Embryonic facial prominence (tissue), 1 donor: Measurements from ENCODE around the gene GNAS.

ENCODE experiments used
- DNase-seq: peaks from one replicate; pipeline ENCODE4 v3.0.0-alpha.2; 2016; ENCODE audit errors: extremely low spot score

GNAS gene

DNA sequence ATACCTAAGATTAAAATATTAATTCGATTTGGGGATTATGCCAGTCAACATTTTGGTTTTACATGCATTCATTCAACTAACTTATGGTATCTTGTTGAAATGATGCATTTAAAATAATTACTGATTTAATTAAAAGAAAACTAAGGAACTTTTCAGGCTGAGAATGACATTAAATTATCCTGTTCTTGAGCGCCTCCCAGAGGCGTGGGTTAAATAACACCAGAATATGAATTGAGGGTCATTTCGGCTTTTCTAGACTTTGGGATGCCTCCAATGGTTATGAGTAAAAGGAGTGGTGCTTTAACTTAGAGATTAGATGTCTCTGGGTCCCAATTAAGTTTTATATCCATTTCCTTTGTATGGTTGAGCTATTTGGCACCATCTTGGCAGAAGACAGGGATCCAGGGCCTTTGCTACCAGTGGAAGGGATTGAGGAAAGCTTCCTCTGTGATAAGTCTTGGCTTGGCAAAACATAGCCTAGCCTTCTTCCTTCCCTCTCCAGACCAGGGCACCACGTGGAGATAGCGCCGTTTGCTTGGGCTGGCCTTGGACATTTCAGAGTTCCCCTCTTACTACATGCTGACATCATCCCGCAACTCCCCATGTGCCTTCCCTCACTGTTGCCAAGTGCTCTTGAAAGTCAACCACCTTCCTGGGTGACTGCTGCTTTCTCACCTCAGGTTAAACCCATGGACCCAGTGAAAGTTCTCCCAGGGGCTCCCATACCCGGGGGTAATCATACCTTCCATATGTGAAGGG lies 28.7 kb downstream of the GNAS start:
- DNase-seq = no peak

DNA sequence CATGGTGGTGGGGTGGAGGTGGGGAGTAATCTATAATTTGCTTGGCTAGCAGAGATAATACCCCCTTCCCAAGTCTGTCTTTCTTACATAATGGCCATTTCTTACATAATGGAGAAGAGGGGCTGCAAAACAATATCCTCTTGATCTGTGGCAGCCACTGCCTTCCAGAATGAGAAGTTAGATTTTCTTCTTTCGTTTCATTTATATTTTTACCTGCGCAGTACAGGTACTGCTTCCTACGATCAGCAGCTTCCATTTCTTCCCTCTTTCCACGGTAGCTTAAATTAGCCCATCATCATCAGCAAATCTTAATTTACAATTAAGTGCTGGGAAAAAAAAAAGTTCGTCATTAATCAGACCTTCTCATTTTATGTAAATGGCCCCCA lies 30.2 kb downstream of the GNAS start:
- no peak for DNase-seq

DNA sequence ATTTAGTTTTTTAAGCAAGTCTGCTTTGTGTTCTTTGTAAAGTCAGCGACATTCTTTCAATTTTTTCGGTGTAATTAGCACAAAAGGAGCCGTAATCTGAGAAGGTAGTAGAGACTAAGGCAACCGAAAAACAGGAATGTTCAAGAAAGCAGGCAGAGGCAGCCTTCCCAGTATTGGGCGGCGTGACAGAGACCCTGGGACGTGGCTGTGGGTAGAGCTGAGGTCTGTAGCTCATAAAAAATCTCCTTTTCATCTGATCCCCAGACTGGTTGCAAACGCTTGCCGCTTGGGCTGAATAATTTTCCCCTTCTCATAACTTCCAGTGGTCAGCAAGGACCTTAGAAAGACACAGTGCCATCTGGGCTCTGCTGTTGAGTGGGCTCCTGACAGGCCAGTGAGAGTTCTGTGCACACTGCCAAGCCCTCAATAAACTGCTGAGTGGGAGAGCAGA lies 30.8 kb downstream of the GNAS start:
- DNase-seq = peak; percentile 60

DNA sequence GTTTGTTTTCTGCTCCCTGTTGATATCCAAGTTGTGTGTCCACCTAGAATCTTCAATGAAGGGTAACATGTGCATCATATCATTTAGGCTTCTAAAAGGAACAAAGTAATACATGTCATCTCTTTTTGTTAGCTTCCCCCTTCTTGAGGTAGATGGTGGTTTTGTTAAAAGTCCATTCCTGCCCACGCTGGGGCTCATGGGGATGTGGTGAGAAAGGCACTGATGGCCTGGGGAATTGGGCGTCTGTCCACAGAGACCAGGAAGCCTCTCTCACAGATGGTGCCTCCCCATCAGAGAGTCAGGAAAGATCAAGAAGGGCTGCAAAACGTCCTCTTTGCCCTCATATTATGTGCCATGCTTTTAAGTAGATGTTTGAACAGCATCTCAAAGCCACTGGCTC lies 32.5 kb downstream of the GNAS start:
- DNase-seq = no peak

DNA sequence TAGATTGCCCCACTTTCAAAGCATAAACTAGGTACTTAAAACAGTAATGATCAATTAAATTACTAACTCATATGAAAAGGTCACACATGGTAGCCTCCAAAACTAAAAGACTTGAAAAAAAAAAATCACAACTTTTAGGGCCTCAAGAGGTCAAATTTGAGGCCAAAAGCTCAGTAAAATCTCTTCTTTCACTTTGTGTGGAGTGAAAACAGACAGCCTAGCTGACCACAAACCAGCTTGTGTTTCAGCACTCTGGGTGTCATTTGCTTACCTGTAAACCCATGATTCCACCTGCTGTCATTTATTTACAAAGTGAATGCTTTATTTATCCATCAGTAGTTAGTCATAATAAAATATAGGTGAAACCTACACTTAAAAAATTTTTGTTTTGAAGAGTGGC lies 34.0 kb downstream of the GNAS start:
- DNase-seq = no peak

DNA sequence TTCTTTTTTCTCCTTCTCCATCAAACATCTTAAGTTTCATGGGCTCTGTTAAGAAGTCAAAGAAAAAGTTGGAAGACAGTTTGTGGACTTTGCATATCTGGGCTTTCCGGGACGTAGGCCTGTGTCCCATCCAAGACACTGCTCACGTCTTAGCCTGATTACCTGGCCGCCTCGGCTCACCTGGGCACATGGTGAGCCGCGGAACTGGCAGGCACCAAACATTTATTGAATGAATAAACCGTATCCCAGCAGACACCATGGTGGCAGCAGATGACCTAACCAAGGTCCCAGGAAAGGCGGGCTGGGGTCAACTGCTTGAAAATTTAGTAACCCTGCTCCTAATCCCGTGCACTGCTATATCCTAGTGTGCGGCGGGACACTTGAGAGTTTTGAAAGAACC lies 35.6 kb downstream of the GNAS start:
- DNase-seq = no peak

DNA sequence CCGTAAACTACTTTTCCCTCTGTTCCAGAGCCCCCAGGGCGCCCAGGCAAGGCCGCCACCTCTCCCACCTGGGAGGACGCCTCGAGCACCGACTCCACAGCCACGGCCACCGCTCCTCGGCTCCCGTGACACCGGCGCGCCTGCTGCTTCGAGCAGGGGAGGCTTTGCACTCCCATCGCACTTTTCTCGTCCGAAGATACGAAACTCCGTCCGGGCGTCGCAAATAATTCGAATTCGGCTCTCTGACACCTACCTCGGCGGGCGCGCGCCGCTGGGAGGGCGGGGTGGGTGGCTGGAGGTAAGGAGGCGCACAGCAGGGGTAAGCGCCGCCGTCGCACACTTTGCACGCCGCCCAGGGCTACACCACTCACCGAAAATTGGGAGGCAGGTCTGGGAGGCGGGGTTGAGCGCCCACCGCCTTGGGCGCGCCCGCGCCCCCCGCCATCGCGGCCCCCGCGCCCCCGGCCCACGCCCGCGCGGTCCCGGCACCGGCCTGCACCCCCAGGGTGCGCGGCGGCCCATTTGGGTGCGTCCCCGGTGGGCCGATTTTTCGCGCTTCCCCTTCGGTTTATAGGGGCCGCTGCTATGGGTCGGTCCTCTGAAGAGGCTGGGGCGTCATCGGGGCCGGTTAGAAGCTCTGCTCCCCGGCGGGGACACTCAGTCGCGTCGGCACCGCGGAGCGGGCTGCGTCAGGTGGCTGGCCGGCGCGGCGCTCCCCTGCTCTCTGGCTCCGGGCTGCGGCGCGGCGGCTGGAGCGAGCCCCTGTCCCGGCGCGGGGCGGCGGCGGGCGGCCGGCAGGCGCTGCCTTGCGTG lies 36.2 kb downstream of the GNAS start:
- DNase-seq = peak; percentile 61

DNA sequence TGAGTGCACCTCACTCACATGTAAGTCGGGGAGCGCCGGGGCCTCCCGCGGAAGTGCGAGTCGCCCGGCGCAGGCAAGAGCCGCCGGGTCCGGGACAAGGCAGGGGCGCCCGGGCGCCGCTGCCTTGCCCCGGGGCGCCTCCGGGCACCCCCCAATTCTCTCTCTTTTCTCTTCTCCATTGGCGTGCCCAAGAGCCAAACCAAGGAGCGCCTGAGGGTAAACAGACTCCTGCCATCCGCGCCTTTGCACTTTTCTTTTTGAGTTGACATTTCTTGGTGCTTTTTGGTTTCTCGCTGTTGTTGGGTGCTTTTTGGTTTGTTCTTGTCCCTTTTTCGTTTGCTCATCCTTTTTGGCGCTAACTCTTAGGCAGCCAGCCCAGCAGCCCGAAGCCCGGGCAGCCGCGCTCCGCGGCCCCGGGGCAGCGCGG lies 36.8 kb downstream of the GNAS start:
- DNase-seq = no peak

DNA sequence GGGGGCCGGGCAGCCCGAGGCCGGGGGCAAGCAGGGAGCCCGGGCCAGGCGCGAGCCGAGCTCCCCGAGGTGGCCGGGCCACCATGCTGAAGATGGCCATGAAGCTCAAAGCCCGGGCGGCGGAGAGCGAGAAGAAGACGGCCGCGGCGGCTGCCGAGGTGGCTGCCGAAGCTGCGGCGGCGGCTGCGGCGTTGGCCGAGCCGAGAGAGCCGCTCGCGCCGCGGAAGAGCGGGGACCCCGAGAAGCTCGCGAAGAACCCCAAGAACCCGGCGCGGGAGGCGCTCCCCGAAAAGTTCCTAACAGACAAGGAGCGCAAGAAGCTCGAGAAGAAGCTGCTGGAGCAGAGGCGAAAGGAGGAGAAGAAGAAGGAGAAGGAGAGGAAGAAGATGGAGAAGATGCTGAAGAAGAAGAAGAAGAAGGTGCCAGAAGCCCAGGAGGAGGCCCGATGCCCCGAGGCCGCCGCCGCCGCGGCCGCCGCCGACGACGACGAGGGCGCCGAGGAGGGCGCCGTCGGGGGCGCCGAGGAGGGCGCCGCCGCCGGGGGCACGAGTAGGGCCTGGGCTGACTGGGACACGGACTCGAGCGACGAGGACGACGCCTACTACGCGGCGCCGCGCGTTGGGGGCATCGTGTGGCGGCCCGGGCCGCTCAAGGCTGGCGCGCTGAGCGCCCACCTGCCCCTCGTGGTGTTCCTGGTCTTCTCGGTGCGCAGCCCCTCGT lies 37.4 kb downstream of the GNAS start:
- no peak for DNase-seq

DNA sequence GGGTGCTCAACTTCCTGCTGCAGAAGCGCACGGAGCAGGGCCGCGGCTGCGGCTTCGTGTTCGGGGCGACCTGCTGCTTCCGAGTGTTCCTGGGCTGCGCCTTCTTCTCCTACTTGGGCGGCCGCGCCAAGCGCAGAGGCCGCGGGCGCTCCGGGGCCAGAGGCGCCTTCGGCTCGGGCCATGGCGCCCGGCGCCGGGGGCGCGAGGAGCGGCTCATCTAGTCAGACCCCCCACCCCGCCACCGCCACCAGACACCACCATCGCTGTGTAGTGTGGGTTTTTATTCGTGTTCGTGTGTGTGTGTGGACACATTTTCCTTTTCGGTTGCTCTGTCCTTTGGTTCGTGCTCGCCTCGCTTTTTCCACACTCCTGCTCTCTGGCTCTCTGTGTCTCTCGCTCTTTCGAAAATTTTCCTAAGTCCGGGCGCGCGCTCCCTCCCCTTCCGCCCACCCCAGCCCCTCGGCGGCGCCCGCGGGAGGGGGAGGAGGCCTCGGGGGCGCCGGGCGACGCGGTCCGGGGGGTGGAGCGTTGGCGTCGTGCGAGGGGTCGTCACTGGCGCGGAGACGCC lies 38.1 kb downstream of the GNAS start:
- DNase-seq = no peak

DNA sequence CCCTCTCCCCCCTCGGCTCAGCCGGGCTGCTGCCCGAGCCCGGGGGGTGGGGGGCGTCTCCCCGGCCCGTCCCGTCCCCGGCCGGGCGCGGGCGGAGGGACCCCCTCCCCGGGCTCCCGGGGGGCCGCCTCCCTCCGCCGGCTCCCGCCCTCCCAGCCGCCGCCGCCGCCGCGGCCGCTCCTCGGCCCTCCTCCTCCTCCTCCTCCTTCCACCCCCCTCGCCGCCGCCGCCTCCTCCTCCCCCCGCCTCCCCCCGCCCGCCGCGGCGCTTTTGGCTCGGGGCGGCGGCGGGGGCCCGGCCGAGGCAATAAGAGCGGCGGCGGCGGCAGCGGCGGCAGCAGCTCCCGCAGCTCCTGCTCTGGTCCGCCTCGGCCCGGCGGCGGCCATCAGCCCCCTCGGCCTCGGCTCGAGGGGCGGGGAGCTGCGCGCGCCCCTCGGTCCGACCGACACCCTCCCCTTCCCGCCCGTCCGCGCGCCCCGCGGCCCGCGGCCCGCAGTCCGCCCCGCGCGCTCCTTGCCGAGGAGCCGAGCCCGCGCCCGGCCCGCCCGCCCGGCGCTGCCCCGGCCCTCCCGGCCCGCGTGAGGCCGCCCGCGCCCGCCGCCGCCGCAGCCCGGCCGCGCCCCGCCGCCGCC lies 38.7 kb downstream of the GNAS start:
- peak; percentile 81 for DNase-seq

DNA sequence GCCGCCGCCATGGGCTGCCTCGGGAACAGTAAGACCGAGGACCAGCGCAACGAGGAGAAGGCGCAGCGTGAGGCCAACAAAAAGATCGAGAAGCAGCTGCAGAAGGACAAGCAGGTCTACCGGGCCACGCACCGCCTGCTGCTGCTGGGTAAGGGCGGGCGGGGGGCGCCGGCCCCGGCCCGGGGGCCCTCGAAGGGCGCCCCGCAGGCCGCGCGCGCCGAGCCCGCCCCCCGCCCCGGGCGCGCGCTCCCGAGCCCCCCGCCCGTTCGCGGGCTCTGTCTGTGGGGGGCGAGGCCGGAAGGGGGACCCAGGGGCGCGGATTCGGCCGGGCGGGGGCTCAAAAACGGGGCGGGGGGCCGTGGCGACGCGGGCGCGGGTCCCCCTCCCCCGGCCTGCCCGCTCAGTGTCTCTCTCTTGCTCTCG lies 39.2 kb downstream of the GNAS start:
- peak; percentile 62 for DNase-seq

DNA sequence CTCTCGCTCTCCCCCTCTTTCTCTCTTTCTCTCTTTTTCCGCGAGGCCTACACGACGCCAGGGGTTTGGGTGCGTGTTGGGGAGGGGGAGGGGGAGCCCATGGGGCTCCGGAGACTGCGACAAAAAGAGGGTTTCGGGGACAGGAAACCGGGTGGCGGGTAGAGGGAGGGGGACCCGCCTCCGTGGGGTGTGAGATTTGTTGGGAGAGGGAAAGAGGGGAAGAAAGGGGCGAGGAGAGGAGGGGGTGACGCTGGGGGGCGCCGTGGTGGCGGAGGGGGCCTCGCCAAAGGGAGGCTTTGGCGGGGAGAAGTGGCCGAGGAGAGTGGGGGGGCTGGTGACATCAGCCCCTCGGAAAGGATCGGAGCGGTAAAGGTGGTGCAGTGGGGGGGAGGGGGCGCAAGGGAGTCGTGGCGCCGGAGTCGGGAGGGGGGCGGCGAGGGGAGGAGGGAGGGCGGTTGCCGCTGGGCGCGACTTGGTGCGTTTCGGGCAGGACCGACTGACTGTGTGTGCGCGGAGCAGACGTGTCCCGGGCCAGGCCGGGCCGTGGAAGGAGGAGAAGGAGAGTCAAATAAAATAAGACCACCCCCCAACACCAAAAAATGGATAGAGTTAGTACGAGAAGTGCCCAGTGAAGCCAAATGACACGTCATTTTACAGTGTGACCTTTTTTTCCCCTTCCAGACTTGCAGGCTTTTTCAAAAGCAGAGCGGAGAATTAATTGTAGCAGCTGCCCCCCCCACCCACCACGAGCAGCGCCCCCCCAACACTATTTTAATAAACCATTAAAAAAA lies 39.8 kb downstream of the GNAS start:
- peak; percentile 70 for DNase-seq

DNA sequence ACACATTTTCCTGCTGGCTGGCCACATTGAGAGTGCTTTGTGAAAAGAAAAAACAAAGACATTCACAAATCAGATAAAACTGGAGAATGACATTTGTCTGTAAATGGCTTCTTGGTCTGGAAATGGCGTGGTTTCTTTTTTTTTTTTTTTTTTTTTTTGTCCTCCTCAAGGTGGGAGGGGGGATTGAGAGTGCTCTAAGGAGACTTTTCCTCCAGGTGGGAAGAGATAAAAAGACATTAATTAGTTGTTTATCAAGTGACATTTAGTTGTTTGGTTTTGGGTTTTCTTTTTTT lies 40.4 kb downstream of the GNAS start:
- no peak for DNase-seq

DNA sequence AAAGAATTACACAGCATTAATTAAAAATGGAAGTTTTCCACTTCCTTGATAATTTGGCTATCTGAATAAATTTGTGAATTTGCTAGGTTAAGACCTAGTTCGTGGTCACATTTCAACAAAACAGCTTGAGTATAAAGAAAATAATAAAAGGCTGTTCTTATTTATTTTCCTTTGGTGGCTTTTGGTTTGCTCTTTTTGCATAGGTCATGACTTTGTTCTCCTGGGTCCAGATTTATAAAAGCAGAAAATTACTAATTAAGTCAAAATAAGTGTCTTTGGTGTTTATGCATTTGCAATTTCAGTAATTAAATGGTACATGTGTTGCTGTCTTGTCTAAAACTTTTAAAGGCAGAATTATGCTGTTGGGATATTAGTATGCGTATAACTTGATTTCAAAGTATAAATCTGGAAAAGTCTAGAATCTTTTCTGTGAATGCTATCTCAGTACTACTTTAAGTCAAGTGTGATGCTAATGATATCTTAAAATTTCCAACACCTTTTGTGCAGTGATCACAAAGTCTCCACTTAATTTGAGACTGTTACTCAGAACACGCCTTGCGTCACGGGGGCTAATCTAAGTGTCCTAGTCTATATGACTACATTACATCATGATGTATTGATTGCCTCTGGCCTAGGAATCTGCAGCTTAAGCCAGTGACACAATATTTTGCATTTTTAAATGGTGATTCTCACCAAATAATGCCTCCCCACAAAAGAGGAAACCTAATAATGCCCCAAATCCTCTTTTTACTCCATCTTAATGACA lies 41.0 kb downstream of the GNAS start:
- no peak for DNase-seq

DNA sequence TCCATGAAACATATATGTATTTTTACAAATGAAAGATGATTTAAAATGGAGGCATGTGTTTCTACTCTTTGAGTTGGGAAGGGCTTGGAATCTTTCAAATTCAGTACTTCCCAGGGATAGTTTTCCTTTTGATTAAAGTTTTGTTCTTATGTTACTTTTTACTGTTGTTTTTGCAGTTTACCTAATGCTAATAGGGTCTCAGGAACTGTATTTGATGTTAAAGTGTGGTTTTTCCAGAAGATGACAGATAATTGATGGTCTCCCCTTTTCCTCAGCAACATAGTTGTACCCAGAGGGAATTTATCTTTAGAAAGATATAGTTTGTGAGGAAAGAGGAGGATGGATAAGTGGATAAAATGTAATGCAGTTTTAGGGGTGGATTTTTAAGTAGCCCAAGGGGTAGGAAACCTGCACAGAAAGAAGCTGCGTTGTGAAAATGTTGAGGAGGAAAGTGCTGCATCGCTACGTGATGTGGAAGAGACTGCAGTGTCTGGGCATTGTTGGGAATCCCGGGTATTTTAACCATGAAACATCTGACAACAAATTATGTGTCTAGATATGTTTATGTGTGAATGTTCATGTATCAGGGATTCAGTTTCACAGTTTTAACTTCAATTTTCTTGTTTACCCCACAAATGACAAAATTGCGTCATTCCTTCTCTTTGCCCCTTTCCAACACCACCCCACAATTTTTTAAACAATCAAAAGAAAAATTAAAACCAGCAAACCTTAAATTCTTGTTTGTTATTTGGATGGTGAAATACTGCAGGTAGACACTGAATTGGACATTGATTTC lies 42.3 kb downstream of the GNAS start:
- no peak for DNase-seq

DNA sequence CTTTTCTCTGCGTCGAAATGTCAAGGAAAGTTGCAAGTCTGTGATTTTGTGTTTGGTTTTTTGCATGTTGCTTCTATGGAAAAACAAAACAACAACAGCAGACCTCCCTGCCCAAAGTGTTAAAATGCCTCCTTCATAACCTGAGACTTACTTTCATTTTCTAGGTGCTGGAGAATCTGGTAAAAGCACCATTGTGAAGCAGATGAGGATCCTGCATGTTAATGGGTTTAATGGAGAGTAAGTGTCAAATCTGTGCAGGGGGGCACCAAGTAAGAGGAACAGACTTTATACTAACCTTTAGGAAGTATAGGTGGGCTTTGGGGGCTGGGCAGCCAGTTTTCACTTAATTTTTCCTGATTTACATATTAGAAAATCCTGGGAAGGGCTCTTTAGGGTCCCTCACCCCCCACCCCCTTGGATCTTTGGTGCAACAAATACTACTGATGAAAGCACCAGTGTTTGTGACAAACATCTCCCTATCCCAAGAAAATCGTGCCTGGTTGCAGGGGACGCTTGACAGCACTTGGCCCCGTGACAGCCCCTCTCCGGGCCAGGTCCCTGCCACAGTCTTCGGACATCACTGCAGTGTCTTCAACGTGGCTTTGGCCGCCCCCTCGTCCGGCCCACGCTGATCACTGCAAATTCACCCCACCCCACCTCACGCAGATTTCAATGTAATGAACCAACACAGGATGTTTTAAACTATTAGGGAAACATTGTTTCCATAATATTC lies 43.1 kb downstream of the GNAS start:
- DNase-seq = no peak

DNA sequence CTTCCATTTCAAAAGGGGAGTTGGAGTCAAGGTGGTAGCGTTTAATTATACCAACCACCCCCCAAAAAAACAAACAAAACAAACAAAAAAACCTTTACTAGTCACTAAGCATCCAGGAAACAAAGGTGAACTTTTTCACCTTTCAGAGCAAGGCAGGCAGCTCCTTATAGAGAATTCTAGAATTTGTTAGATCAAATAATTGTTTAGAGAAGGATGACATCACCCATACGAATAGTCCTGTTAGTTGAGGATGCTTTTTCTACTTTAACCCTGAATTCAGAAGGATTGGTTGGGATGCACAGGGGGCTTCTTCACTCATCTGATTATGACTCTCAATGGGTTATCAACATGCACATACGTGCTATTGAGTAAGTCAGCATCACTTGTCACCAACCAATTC lies 44.3 kb downstream of the GNAS start:
- DNase-seq = no peak

DNA sequence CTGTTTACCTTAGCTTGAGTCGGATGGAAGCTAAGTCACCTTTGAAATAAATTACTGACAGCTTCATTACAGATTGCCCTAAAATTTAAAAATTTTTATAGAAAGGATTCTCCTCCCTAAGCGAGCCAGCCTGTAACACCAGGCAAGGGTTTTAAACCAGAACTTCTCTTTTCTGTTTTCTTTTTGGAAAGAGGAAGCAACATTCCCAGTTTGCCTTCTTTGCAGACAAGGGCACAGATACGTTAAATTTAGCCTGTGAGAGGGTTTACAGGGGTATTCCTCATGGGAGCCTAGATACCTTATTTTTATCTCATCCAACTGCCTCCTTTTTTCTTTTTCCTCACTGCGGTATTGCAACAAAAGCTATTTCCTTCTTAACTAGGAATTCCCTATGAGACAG lies 45.0 kb downstream of the GNAS start:
- no peak for DNase-seq
